Mesendoderm (in vitro differentiated cells): ENCODE results near the gene SPATA12.

ENCODE experiments used
- DNase-seq: peaks from one replicate; pipeline ENCODE4 v3.0.0; 2013
- H2AK5ac ChIP-seq: 2 replicates; pipeline ENCODE4 v1.6.1; 2013; ENCODE audit warnings: low read length, inconsistent platforms
- H2BK120ac ChIP-seq: 2 replicates; pipeline ENCODE4 v1.6.1; 2013; ENCODE audit warnings: low read depth, mild to moderate bottlenecking, low read length, moderate library complexity, mixed read lengths
- H2BK15ac ChIP-seq: replicated peaks from 2 replicates; pipeline ENCODE4 v1.6.1; 2013; ENCODE audit warnings: low read depth, mild to moderate bottlenecking, moderate library complexity
- H2BK5ac ChIP-seq: 2 replicates; pipeline ENCODE4 v1.6.1; 2013; ENCODE audit warnings: low read length, inconsistent platforms
- H3K18ac ChIP-seq: 2 replicates; pipeline ENCODE4 v1.6.1; 2013; ENCODE audit warnings: mild to moderate bottlenecking, low read length, mixed read lengths
- H3K23ac ChIP-seq: one replicate; pipeline ENCODE4 v1.6.1; 2013; ENCODE audit warnings: low read length
- H3K27ac ChIP-seq: 2 replicates; pipeline ENCODE4 v1.5.1; 2013; ENCODE audit warnings: low read depth, mild to moderate bottlenecking, inconsistent platforms, low read length, moderate library complexity
- H3K27me3 ChIP-seq: 2 replicates; pipeline ENCODE4 v1.6.1; 2013; ENCODE audit warnings: low read length, control low read depth, mild to moderate bottlenecking, inconsistent platforms; ENCODE audit not compliant: insufficient read depth, poor library complexity
- H3K36me3 ChIP-seq: 2 replicates; pipeline ENCODE4 v1.6.1; 2013; ENCODE audit warnings: low read length, inconsistent platforms; ENCODE audit not compliant: control insufficient read depth, insufficient read depth
- H3K4ac ChIP-seq: one replicate; pipeline ENCODE4 v1.6.1; 2013; ENCODE audit warnings: low read depth, mild to moderate bottlenecking, low read length, moderate library complexity
- H3K4me1 ChIP-seq: 2 replicates; pipeline ENCODE4 v1.6.1; 2013; ENCODE audit warnings: low read depth, low read length, inconsistent platforms; ENCODE audit not compliant: control insufficient read depth
- H3K4me2 ChIP-seq: 2 replicates; pipeline ENCODE4 v1.6.1; 2013; ENCODE audit warnings: low read length
- H3K4me3 ChIP-seq: 2 replicates; pipeline ENCODE4 v1.5.1; 2013; ENCODE audit warnings: mild to moderate bottlenecking, low read length
- H3K56ac ChIP-seq: one replicate; pipeline ENCODE4 v1.6.1; 2013; ENCODE audit warnings: low read length
- H3K79me1 ChIP-seq: 2 replicates; pipeline ENCODE4 v1.6.1; 2013; ENCODE audit warnings: low read length, inconsistent platforms
- H3K79me2 ChIP-seq: 2 replicates; pipeline ENCODE4 v1.6.1; 2013; ENCODE audit warnings: mild to moderate bottlenecking, low read length; ENCODE audit not compliant: control insufficient read depth, insufficient read depth
- H3K9ac ChIP-seq: 2 replicates; pipeline ENCODE4 v1.6.1; 2013; ENCODE audit warnings: low read length, inconsistent platforms
- H4K5ac ChIP-seq: one replicate; pipeline ENCODE4 v1.6.1; 2013; ENCODE audit warnings: low read length
- H4K8ac ChIP-seq: one replicate; pipeline ENCODE4 v1.6.1; 2013; ENCODE audit warnings: low read depth, mild to moderate bottlenecking, control low read depth, low read length, moderate library complexity
- WGBS: extraction: QIAGEN DNeasy Blood & Tissue Kit; methylation state at CpG from one replicate; pipeline ENCODE4 v1.1.7; 2013; ENCODE audit warnings: low lambda C conversion rate, missing lambda C conversion rate; ENCODE audit not compliant: insufficient coverage; ENCODE audit errors: extremely low coverage; 5-methylcytosine and 5-hydroxymethylcytosine counted together

SPATA12 gene

GRCh38 chr3:57053122-57053521 is 7.3 kb upstream of the SPATA12 start:
- H2AK5ac ChIP-seq, result no peak overlapping the region
- no peak overlapping the region for H3K4me3 ChIP-seq
- no peak overlapping the region for H4K8ac ChIP-seq
- no peak overlapping the region for H3K27ac ChIP-seq
- no peak overlapping the region for H2BK5ac ChIP-seq
- no peaks in the 10 kb centered on the region for H3K36me3 ChIP-seq
- no peak overlapping the region for H3K4ac ChIP-seq
- no peak for DNase-seq
- WGBS, result no CpG with 5 or more reads among the region's 6 CpGs
- H2BK120ac ChIP-seq, result no peak overlapping the region
- no peaks in the 10 kb centered on the region for H3K79me1 ChIP-seq
- H3K79me2 ChIP-seq, result no peaks in the 10 kb centered on the region
- no peak overlapping the region for H3K56ac ChIP-seq
- no peak overlapping the region for H2BK15ac ChIP-seq
- H3K18ac ChIP-seq, result no peak overlapping the region
- no peak overlapping the region for H3K4me2 ChIP-seq
- H3K4me1 ChIP-seq, result no peaks in the 10 kb centered on the region
- H3K27me3 ChIP-seq, result no peaks in the 10 kb centered on the region
- H4K5ac ChIP-seq, result no peak overlapping the region
- no peak overlapping the region for H3K9ac ChIP-seq
- H3K23ac ChIP-seq, result no peak overlapping the region

GRCh38 chr3:57057351-57057750 is 3.1 kb upstream of the SPATA12 start:
- Histone ChIP-seq H3K23ac (no peak overlapping the region), H2BK120ac (no peak overlapping the region), H3K79me2 (no peaks in the 10 kb centered on the region), H4K8ac (no peak overlapping the region), H2BK15ac (no peak overlapping the region), H3K4me1 (no peaks in the 10 kb centered on the region), H3K27me3 (no peaks in the 10 kb centered on the region), H3K56ac (no peak overlapping the region), H3K9ac (no peak overlapping the region), H2BK5ac (no peak overlapping the region), H3K4me2 (no peak overlapping the region), H4K5ac (no peak overlapping the region), H3K79me1 (no peaks in the 10 kb centered on the region), H3K4ac (no peak overlapping the region), H3K4me3 (no peak overlapping the region), H3K18ac (no peak overlapping the region), H3K27ac (no peak overlapping the region), H3K36me3 (no peaks in the 10 kb centered on the region), H2AK5ac (no peak overlapping the region)
- WGBS, result no CpG with 5 or more reads among the region's 6 CpGs
- DNase-seq, result no peak

GRCh38 chr3:57059411-57059810 is 1.1 kb upstream of the SPATA12 start:
- no peak overlapping the region for H3K23ac ChIP-seq
- peaks cover 1% of the 10 kb centered on the region for H3K79me1 ChIP-seq
- H3K4me2 ChIP-seq, result no peak overlapping the region
- no peak overlapping the region for H2BK120ac ChIP-seq
- H3K36me3 ChIP-seq, result no peaks in the 10 kb centered on the region
- H3K79me2 ChIP-seq, result no peaks in the 10 kb centered on the region
- no peak overlapping the region for H4K5ac ChIP-seq
- H3K4ac ChIP-seq, result no peak overlapping the region
- H2BK15ac ChIP-seq, result no peak overlapping the region
- H2BK5ac ChIP-seq, result no peak overlapping the region
- peak; percentile 52 for DNase-seq
- H3K18ac ChIP-seq, result no peak overlapping the region
- no peak overlapping the region for H3K56ac ChIP-seq
- H3K9ac ChIP-seq, result no peak overlapping the region
- H3K4me1 ChIP-seq, result peaks cover 2% of the 10 kb centered on the region
- no peak overlapping the region for H4K8ac ChIP-seq
- no peak overlapping the region for H3K27ac ChIP-seq
- WGBS, result no CpG with 5 or more reads among the region's 3 CpGs
- no peaks in the 10 kb centered on the region for H3K27me3 ChIP-seq
- H3K4me3 ChIP-seq, result no peak overlapping the region
- H2AK5ac ChIP-seq, result no peak overlapping the region

- Histone ChIP-seq H3K4me3 (no peak overlapping the region), H2BK5ac (no peak overlapping the region), H2BK120ac (no peak overlapping the region), H3K27me3 (no peaks in the 10 kb centered on the region), H3K4me2 (no peak overlapping the region), H3K4ac (no peak overlapping the region), H3K9ac (no peak overlapping the region), H3K18ac (no peak overlapping the region), H3K4me1 (peaks cover 2% of the 10 kb centered on the region), H3K36me3 (no peaks in the 10 kb centered on the region), H3K23ac (no peak overlapping the region), H3K79me1 (peaks cover 1% of the 10 kb centered on the region), H3K56ac (no peak overlapping the region), H2BK15ac (no peak overlapping the region), H4K8ac (no peak overlapping the region), H3K79me2 (no peaks in the 10 kb centered on the region), H3K27ac (no peak overlapping the region), H2AK5ac (no peak overlapping the region), H4K5ac (no peak overlapping the region)
- DNase-seq, result no peak
- no CpG with 5 or more reads among the region's 3 CpGs for WGBS
Measured at GRCh38 chr3:57061556-57061955, 1.1 kb downstream of the SPATA12 start.

GRCh38 chr3:57062101-57062631 is 1.7 kb downstream of the SPATA12 start:
- no peak overlapping the region for H3K4ac ChIP-seq
- H3K4me1 ChIP-seq, result peaks cover 2% of the 10 kb centered on the region
- H3K36me3 ChIP-seq, result no peaks in the 10 kb centered on the region
- H3K27ac ChIP-seq, result no peak overlapping the region
- H3K23ac ChIP-seq, result peak overlapping the region; percentile 24
- DNase-seq, result peak; percentile 33
- H2AK5ac ChIP-seq, result no peak overlapping the region
- H3K56ac ChIP-seq, result peak overlapping the region; percentile 75
- H3K9ac ChIP-seq, result peak overlapping the region; percentile 11
- no peak overlapping the region for H3K18ac ChIP-seq
- no peak overlapping the region for H2BK5ac ChIP-seq
- no peak overlapping the region for H3K4me3 ChIP-seq
- no peak overlapping the region for H4K8ac ChIP-seq
- no peak overlapping the region for H3K4me2 ChIP-seq
- no peaks in the 10 kb centered on the region for H3K27me3 ChIP-seq
- H3K79me1 ChIP-seq, result peaks cover 1% of the 10 kb centered on the region
- H3K79me2 ChIP-seq, result no peaks in the 10 kb centered on the region
- WGBS, result no CpG with 5 or more reads among the region's 9 CpGs
- H2BK120ac ChIP-seq, result no peak overlapping the region
- no peak overlapping the region for H4K5ac ChIP-seq
- H2BK15ac ChIP-seq, result no peak overlapping the region

GRCh38 chr3:57063032-57063431 is 2.6 kb downstream of the SPATA12 start:
- H2BK5ac ChIP-seq, result no peak overlapping the region
- H3K4me2 ChIP-seq, result no peak overlapping the region
- no peak overlapping the region for H2BK15ac ChIP-seq
- no peaks in the 10 kb centered on the region for H3K27me3 ChIP-seq
- H3K23ac ChIP-seq, result no peak overlapping the region
- peaks cover 2% of the 10 kb centered on the region for H3K4me1 ChIP-seq
- H3K4ac ChIP-seq, result peak overlapping the region; percentile 20
- H2AK5ac ChIP-seq, result no peak overlapping the region
- DNase-seq, result no peak
- H3K79me1 ChIP-seq, result peaks cover 1% of the 10 kb centered on the region
- H3K4me3 ChIP-seq, result no peak overlapping the region
- no peak overlapping the region for H3K9ac ChIP-seq
- no peak overlapping the region for H2BK120ac ChIP-seq
- WGBS, result no CpG with 5 or more reads among the region's 5 CpGs
- no peak overlapping the region for H3K27ac ChIP-seq
- H4K8ac ChIP-seq, result no peak overlapping the region
- no peak overlapping the region for H3K56ac ChIP-seq
- H3K36me3 ChIP-seq, result no peaks in the 10 kb centered on the region
- no peaks in the 10 kb centered on the region for H3K79me2 ChIP-seq
- no peak overlapping the region for H4K5ac ChIP-seq
- no peak overlapping the region for H3K18ac ChIP-seq
